ENCODE measurements around the gene MYOM1.

- TF ChIP-seq CTCF (conservative IDR thresholded peaks at IDR 0.05; ENCODE audit: low read length) (no peak), EZH2phosphoT487 (IDR thresholded peaks at IDR 0.05; ENCODE audit: borderline replicate concordance, low read depth, low read length) (no peak)
These were observed 27.0 kb upstream of the MYOM1 start for GRCh38 chr18:3246635-3247239.
